Endometrium (tissue), 2 donors: ENCODE data around the gene SFXN5.
"Not testable (repeated sequence)": the region's sequence is repeated elsewhere in the genome, so short reads cannot be mapped to it uniquely, and the experiment has no call there.

Experiments used
- FAIRE-seq: peaks from 2 replicates; lab custom pipeline; 2012; peaks lifted over from hg19 to GRCh38; lab: Jason Lieb, UNC
- donor health status: control.
- donor health status: control.

Gene SFXN5, protein sequence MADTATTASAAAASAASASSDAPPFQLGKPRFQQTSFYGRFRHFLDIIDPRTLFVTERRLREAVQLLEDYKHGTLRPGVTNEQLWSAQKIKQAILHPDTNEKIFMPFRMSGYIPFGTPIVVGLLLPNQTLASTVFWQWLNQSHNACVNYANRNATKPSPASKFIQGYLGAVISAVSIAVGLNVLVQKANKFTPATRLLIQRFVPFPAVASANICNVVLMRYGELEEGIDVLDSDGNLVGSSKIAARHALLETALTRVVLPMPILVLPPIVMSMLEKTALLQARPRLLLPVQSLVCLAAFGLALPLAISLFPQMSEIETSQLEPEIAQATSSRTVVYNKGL

GRCh38 chr2:73071360-73072128, at the start of gene SFXN5:
TSS of gene SFXN5 (minus strand) at chr2:73071712. CDS start at chr2:73071705, 7 bp downstream.
- peak; percentile 41 for FAIRE-seq

- not testable (repeated sequence) for FAIRE-seq
Measured at GRCh38 chr2:73119611-73120239, 48.2 kb upstream of the SFXN5 start.

- FAIRE-seq, result no peak
Measured at GRCh38 chr2:73117441-73117840, 45.9 kb upstream of the SFXN5 start.

DNA sequence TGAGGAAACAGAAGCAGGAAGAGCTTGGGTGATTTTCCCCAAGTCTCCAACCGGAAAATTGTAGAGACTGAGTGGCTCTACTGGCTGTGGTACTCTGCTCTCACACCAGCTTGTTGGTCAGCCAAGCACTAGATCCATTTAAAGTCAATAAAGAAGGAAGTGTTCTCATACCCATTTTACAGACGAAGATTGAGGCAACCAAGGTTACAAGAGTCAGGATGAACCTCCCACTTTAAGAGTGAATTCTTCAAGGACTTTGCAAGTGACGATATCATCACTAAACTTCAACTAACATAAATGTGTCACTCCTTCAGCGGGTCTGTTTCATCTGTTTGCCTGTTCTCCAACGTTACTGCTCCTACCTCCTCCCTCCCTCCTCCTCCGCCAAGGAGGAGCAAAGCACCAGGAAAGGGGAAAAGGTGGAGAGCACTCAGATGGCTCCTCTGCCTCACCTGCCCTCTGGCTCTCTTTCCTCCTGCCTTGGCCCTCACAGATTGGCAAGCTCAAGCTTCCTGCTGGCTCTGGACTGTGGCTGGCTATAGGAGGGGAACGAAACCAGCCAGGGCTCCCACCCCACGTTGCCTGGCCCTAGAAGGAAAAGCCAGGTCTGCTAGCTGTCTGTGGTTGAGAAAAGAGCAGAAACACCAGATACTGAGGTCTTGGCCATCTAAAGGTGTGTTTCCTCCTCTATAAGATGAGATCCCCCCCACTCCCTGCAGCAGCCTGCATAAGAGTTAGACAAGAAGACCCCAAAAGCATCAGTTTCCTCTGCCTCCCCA, 44.9 kb upstream of the SFXN5 start:
- no peak for FAIRE-seq

DNA sequence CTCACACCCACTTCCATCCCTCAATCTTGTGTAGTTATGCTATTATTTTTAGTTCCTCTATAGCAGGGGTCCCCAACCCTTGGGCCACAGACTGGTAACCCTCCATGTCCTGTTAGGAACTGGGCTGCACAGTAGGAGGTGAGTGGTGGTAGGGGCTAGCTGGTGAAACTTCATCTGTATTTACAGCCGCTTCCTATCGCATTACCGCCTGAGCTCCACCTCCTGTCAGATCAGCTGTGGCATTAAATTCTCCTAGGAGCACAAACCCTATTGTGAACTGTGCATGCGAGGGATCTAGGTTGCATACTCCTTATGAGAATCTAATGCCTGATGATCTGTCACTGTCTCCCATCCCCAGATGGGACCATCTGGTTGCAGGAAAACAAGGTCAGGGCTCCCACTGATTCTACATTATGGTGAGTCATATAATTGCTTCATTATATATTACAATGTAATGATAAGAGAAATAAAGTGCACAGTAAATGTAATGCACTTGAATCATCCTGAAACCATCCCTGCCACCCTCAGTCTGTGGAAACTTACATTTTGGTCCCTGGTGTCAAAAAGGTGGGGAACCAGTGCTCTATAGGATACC, 42.9 kb upstream of the SFXN5 start:
- FAIRE-seq, result no peak

- FAIRE-seq, result no peak
Measured at GRCh38 chr2:73112913-73113854, 41.7 kb upstream of the SFXN5 start, which contains the start of gene RAB11FIP5. TSS of gene RAB11FIP5 (minus strand) at chr2:73112948. CDS start at chr2:73112777, 171 bp downstream.

- FAIRE-seq, result no peak
Measured at GRCh38 chr2:73112026-73112912, 40.8 kb upstream of the SFXN5 start.

- FAIRE-seq, result no peak
Measured at GRCh38 chr2:73111073-73112025, 39.8 kb upstream of the SFXN5 start.

DNA sequence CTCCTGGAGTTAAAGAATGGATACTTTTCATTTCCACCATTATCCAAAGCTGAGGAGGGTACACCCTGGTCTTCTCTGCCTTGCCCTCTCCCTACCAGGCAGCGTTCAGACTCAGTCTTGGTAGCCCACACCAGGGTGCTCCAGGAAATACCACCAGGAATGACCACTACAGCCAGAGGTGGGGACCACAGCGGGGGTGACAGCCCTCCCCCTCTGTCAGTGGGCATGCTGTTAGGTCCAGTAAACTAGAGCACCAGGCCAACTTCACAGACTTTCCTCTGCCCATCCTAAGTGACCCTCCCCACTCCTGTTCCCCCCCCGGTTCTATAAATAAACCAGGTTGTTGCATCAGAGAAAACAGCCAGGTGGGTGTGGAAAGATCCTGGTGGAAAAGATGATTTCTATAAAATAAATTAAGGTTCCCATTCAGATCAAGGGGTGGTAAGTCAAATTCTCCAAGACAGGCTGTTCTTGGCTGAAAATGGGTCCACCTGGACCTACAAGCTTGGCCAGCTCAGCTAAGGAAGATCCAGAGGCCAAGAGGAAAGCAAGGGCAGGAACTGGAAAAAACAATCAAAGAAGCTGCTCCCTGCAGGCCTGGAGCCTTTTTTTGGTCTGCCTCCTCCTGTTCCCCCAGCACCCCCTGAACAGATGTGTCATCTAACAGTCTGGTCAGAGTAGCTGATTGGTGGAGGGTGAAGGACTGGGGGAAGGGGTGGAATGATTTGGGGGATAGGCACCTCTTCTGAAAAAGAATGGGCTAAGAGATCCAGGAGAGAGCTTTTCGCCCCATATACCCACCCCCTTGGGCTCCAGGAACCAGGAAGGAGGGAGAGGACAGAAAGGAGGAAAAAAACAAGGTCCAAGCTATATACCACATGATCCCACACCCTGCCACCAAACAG, 38.9 kb upstream of the SFXN5 start:
- no peak for FAIRE-seq

DNA sequence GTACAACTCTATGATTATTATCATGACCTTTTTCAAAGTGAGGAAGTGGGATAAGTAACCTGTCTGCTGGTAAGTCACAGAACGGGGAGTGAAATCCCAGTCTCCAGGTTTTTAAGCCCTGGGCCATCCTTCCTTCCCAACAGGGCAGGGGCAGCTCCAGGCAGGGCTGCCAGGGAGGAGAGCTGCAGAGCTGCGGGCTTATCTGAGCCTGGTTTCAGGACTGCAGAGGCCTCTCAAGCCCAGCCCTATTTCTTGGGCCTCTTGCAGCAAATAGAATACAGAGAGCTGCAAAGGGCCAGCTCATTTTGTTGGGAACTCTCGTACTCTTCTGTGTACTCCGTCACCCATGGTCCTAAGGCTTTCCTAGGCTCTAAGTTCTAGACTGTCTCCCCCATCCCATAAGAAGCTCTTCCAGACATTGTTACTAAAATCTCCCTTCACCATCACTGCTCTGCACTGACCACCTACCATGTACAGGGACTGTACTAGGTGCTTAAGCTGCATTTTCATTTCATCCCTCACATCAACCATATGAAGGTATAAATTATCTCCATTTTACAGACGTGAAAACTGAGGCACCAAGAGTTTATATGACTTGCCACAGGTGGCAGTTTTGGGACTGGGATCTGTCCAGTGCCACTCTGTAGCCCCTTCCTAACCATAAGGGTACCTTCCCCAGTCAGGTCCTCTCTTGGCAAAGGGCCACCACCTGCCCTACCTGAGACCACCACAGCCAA, 38.1 kb upstream of the SFXN5 start:
- no peak for FAIRE-seq

DNA sequence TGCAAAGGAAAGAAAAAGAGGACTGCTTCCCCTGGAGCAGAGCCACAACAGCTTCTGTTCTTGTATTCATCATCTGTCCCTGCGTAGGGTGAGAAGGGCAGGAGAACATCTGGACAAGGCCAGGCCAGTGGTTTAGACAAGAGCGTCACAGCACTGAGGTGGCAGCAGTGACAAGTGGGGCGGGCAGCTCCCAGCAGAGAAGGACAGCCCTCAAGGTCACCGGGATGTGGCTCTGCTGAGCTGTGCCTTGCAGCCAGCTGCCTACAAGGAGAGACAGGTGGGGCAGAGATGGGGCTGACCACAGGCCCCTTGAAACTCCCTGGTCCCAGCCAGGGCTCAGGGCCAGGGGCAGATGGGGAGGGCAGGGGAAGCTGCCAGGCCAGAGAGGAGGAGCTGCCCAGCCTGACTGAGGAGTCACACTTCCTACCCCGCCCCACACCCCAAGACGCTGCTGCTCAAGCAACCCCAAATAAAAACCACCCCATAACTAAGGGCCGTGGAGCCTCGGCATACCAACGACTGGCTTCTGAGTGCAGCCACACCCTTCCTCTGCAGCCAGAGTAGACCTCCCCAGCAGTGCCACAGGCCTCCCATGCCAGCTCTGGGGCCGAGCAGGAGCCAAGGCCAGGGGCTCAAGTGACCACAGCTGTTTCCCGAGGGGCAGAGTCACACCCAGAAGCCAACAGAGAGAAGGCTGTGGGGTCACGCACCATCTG, 35.9 kb upstream of the SFXN5 start:
- no peak for FAIRE-seq

DNA sequence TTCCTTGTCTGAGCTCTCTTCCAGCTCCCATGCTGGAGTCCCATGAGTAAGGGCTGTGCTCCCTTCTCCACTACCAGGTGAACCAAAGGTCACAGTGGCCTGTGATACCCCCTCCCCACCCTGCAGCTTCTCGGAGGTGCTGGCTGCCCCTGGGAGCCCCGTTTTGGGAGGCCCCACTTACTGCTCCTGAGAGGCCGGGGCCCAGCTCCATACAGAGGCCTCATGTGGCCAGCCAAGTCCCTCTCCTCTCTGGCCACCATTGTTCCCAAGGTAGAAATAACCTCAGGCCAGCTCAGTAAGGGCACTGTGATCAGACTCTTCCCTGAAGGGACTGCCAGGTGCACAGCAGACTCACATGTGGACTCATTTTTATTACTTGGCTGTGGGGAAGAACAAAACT, 35.3 kb upstream of the SFXN5 start:
- no peak for FAIRE-seq

GRCh38 chr2:73105511-73105971, 34.0 kb upstream of the SFXN5 start:
- no peak for FAIRE-seq

DNA sequence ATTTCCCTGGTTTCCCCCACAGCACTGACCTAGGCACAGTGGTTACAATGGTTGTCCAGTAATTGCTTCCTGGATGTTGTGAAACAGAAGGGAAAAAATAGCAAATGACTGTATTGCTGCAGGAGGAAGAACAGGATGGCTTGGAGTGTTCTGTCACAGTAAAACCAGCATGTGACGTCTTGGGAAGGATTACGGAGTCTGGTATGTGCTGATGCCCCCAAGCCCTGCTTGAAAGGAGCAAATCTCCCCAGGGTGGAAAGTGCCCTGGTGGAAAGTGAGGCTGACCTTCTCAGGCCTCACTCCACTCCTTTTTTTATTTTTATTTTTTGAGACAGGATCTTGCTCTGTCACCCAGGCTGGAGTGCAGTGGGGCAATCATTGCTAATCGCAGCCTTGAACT, 33.4 kb upstream of the SFXN5 start:
- FAIRE-seq, result no peak

GRCh38 chr2:73103018-73103542, 31.6 kb upstream of the SFXN5 start:
- FAIRE-seq, result no peak
